HG03175 (cell line): ENCODE results near the gene SHBG.
"Not testable (repeated sequence)": the region's sequence is repeated elsewhere in the genome, so short reads cannot be mapped to it uniquely, and the experiment has no call there.

Experiments used
- ATAC-seq: cut with Tn5 transposase; IDR thresholded peaks from one replicate; pipeline ENCODE4 v1.9.1; 2021; ENCODE audit warnings: mild to moderate bottlenecking, moderate library complexity; ENCODE audit not compliant: unreplicated experiment

SHBG gene

GRCh38 chr17:7611635-7612293 lies 18.2 kb upstream of the SHBG start:
- ATAC-seq: no peak

- ATAC-seq: no peak
Measured at GRCh38 chr17:7612294-7612640, 17.7 kb upstream of the SHBG start.

- no peak for ATAC-seq
Measured at GRCh38 chr17:7613769-7614424, 16.0 kb upstream of the SHBG start.

- ATAC-seq: peak; percentile 91
Measured at GRCh38 chr17:7614425-7615264, 15.3 kb upstream of the SHBG start, which contains the start of gene FXR2. Gene FXR2 (minus strand): TSS chr17:7614897. CDS start chr17:7614532, 365 bp downstream.

GRCh38 chr17:7615265-7615747 lies 14.6 kb upstream of the SHBG start:
- no peak for ATAC-seq

GRCh38 chr17:7618608-7619007 lies 11.3 kb upstream of the SHBG start:
- no peak for ATAC-seq

- ATAC-seq: no peak
Measured at GRCh38 chr17:7620835-7621234, 9.1 kb upstream of the SHBG start.

GRCh38 chr17:7623661-7624060 lies 6.3 kb upstream of the SHBG start:
- no peak for ATAC-seq

GRCh38 chr17:7625749-7626148 lies 4.2 kb upstream of the SHBG start:
- ATAC-seq: not testable (repeated sequence)

GRCh38 chr17:7626307-7626706 lies 3.6 kb upstream of the SHBG start:
- ATAC-seq: no peak

- no peak for ATAC-seq
Measured at GRCh38 chr17:7626956-7627249, 3.0 kb upstream of the SHBG start.

GRCh38 chr17:7627250-7628121 lies 2.4 kb upstream of the SHBG start, which contains the start of gene SAT2:
Gene SAT2 (minus strand): TSS chr17:7627821. CDS start chr17:7627635, 186 bp downstream.
- ATAC-seq: peak; percentile 84

- ATAC-seq: no peak
Measured at GRCh38 chr17:7631398-7632380, 1.8 kb downstream of the SHBG start.

GRCh38 chr17:7632492-7632894 lies 2.6 kb downstream of the SHBG start:
- no peak for ATAC-seq

- ATAC-seq: no peak
Measured at GRCh38 chr17:7633093-7633492, 3.2 kb downstream of the SHBG start.

- no peak for ATAC-seq
Measured at GRCh38 chr17:7634384-7634783, 4.4 kb downstream of the SHBG start.

GRCh38 chr17:7636163-7636562 lies 6.2 kb downstream of the SHBG start:
- ATAC-seq: no peak

GRCh38 chr17:7640783-7641182 lies 10.8 kb downstream of the SHBG start:
- ATAC-seq: no peak

- ATAC-seq: not testable (repeated sequence)
Measured at GRCh38 chr17:7641635-7642034, 11.7 kb downstream of the SHBG start.

GRCh38 chr17:7644775-7645174 lies 14.8 kb downstream of the SHBG start:
- no peak for ATAC-seq
